Panc1 (cell line): Measurements from ENCODE around the gene EIF5A. TPM values are rescaled to one million over a fixed set of nuclear protein-coding genes. Genes with fewer than 3 reads are reported as not detected.

Source experiments
- ATAC-seq: fragments of 200-7000 bp; cut with Tn5 transposase; 2 replicates; pipeline ENCODE4 v1.9.1; 2020; ENCODE audit warnings: mild to moderate bottlenecking, moderate library complexity
- BruUV-seq: library from RNA; stranded (reverse); fragments of 400-500 nt; replicated peaks from 2 replicates; lab custom pipeline; 2021; lab: Mats Ljungman, UMichigan
- CTCF ChIA-PET: fragments of 300-600 bp; sonication (Branson Sonifier 250); formaldehyde crosslinking; loops from one replicate; lab custom pipeline; 2022; ENCODE audit warnings: antibody characterized with exemption; lab: Charles Lee
- POLR2A ChIA-PET: fragments of 300-600 bp; sonication (Branson Sonifier 250); formaldehyde crosslinking; loops from one replicate; lab custom pipeline; 2022; ENCODE audit warnings: antibody characterized with exemption; lab: Charles Lee
- DNase-seq: peaks from one replicate; pipeline ENCODE4 v3.0.0-alpha.2; 2010; ENCODE audit warnings: low read depth, low spot score
- H3K27ac ChIP-seq: 2 replicates; pipeline ENCODE4 v1.5.1; 2011; ENCODE audit warnings: mild to moderate bottlenecking, low read length, inconsistent platforms
- H3K27me3 ChIP-seq: fragments of 200-500 bp; sonication (Bioruptor generic); 2 replicates; pipeline ENCODE4 v1.6.0; 2014; ENCODE audit warnings: low read length, inconsistent platforms; ENCODE audit not compliant: control insufficient read depth, insufficient read depth
- H3K36me3 ChIP-seq: fragments of 200-500 bp; sonication (Bioruptor generic); 2 replicates; pipeline ENCODE4 v1.5.1; 2014; ENCODE audit warnings: inconsistent platforms, mild to moderate bottlenecking, low read length, moderate library complexity; ENCODE audit not compliant: control insufficient read depth, insufficient read depth
- H3K4me1 ChIP-seq: 2 replicates; pipeline ENCODE4 v1.5.1; 2011; ENCODE audit warnings: inconsistent platforms, mild to moderate bottlenecking, low read length, moderate library complexity; ENCODE audit not compliant: control insufficient read depth, insufficient read depth
- H3K4me3 ChIP-seq, 2 experiments: 2 replicates each; pipeline ENCODE4 v1.5.1; 2011 to 2012; ENCODE audit warnings: low read depth in 2 of 2, low read length in 2 of 2, mild to moderate bottlenecking in 2 of 2, inconsistent platforms in 1 of 2, moderate library complexity in 1 of 2
- H3K9me3 ChIP-seq: fragments of 200-500 bp; sonication (Bioruptor generic); 2 replicates; pipeline ENCODE4 v1.5.1; 2014; ENCODE audit warnings: low read depth, mild to moderate bottlenecking, inconsistent platforms, low read length, moderate library complexity; ENCODE audit not compliant: control insufficient read depth, insufficient read depth
- POLR2AphosphoS5 ChIP-seq: IDR thresholded peaks from 2 replicates; pipeline ENCODE4 v1.6.1; 2012; ENCODE audit warnings: mild to moderate bottlenecking, low read depth, low read length, moderate library complexity
- REST ChIP-seq, 2 experiments: IDR thresholded peaks; 2 replicates each; pipeline ENCODE4 v1.6.1; 2011 to 2012; ENCODE audit warnings: low read depth in 2 of 2, control low read depth in 1 of 2, low read length in 1 of 2, mild to moderate bottlenecking in 1 of 2, moderate library complexity in 1 of 2; ENCODE audit not compliant: insufficient read depth in 1 of 2
- SIN3A ChIP-seq: IDR thresholded peaks from 2 replicates; pipeline ENCODE4 v1.6.1; 2012; ENCODE audit warnings: low read depth, mild to moderate bottlenecking, low read length, moderate library complexity, borderline replicate concordance; ENCODE audit not compliant: insufficient read depth
- TCF7L2 ChIP-seq: IDR thresholded peaks from 2 replicates; pipeline ENCODE4 v1.6.1; 2011; ENCODE audit warnings: mild to moderate bottlenecking, low read depth, low read length, inconsistent platforms
- in situ Hi-C: cut with HindIII; loops from 2 replicates; pipeline ENCODE4 v1.10.0; 2016; ENCODE audit warnings: low sequenced_read_pairs, low pct_unique_long_range_greater_than_20kb
- intact Hi-C: fragments of 100-400 bp; cut with micrococcal nuclease; formaldehyde crosslinking; loops from one replicate; pipeline ENCODE4 v1.10.0; 2022; ENCODE audit not compliant: unreplicated experiment
- total RNA-seq: library from RNA; stranded (reverse); gene quantifications from one replicate; pipeline ENCODE4 v1.2.1, GENCODE V29; 2021; ENCODE audit not compliant: unreplicated experiment
- TF ChIP-seq, protein P1 (sequence below): fragments of 450-650 bp; IDR thresholded peaks from 2 replicates; pipeline ENCODE4 v1.5.1; 2017; ENCODE audit warnings: mild to moderate bottlenecking

Gene EIF5A
- total RNA-seq, 1 experiment from 2014 or later: 728 TPM

DNA sequence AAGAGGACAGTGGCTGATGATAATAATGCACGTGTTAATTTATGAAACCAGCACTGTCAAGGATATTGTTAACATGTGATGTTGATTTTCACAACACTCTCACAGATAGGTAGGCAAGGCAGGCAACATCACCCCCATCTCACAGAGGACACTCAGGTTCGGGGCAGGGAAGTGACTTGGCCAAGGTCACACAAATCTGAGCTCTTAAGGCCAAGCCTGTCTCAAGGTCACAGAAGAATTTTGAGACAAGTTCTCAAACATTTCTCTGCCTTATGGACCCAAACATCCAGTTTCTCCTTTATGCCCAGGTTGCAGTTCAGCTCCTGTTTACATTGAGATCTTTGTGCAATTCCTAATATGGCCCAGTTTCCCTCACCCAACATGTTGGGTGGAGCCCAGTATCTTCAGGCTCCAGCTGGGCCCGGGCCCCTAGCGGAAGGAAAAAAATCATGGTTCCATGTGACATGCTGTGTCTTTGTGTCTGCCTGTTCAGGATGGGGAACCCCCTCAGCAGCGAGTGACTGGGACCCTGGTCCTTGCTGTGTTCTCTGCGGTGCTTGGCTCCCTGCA, 24.6 kb upstream of the EIF5A start:
- no peak for ATAC-seq
- no peaks in the 10 kb centered on the region for H3K9me3 ChIP-seq
- ChIA-PET CTCF (no interaction called here), POLR2A (interaction anchor here (0.5 to 0.7 kb wide), 2 partner anchors 9 to 250 kb away, joined by 4 to 5 read pairs; no protein-coding TSS in a partner anchor)
- H3K36me3 ChIP-seq: no peaks in the 10 kb centered on the region
- intact Hi-C loops: no loop called here
- in situ Hi-C loops: no loop called here
- no peak overlapping the region for H3K4me3 ChIP-seq
- DNase-seq: no peak
- TF ChIP-seq POLR2AphosphoS5 (no peak), REST (IDR thresholded peaks at IDR 0.05; ENCODE audit: insufficient read depth in 1 of 2, low read depth in 2 of 2, low read length in 1 of 2) (no peak), TCF7L2 (no peak)
- TF ChIP-seq, protein P1, sequence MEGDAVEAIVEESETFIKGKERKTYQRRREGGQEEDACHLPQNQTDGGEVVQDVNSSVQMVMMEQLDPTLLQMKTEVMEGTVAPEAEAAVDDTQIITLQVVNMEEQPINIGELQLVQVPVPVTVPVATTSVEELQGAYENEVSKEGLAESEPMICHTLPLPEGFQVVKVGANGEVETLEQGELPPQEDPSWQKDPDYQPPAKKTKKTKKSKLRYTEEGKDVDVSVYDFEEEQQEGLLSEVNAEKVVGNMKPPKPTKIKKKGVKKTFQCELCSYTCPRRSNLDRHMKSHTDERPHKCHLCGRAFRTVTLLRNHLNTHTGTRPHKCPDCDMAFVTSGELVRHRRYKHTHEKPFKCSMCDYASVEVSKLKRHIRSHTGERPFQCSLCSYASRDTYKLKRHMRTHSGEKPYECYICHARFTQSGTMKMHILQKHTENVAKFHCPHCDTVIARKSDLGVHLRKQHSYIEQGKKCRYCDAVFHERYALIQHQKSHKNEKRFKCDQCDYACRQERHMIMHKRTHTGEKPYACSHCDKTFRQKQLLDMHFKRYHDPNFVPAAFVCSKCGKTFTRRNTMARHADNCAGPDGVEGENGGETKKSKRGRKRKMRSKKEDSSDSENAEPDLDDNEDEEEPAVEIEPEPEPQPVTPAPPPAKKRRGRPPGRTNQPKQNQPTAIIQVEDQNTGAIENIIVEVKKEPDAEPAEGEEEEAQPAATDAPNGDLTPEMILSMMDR: no peak
- no peak overlapping the region for H3K27ac ChIP-seq
- no peaks in the 10 kb centered on the region for H3K4me1 ChIP-seq
- no peaks in the 10 kb centered on the region for H3K27me3 ChIP-seq
- no TSS peak for BruUV-seq

DNA sequence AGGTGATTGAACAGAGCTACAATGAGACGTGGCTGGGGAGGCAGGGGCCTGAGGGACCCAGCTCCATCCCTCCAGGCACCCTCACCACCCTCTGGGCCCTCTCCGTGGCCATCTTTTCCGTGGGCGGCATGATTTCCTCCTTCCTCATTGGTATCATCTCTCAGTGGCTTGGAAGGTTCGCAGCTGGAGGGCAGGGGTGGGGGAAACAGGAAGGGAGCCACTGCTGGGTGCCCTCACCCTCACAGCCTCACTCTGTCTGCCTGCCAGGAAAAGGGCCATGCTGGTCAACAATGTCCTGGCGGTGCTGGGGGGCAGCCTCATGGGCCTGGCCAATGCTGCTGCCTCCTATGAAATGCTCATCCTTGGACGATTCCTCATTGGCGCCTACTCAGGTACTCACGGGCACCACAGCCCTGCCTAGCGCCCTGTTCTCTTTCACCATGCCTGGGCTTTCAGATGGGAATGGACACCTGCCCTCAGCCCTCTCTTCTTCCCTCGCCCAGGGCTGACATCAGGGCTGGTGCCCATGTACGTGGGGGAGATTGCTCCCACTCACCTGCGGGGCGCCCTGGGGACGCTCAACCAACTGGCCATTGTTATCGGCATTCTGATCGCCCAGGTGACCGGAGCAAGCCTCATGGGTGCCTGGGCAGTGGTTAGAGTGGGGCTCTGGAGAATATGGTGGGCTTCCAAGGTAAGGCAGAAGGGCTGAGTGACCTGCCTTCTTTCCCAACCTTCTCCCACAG, 23.8 kb upstream of the EIF5A start:
- in situ Hi-C loops: no loop called here
- no peaks in the 10 kb centered on the region for H3K9me3 ChIP-seq
- intact Hi-C loops: no loop called here
- BruUV-seq: no TSS peak
- no peaks in the 10 kb centered on the region for H3K27me3 ChIP-seq
- CTCF ChIA-PET: no interaction called here
- H3K36me3 ChIP-seq: no peaks in the 10 kb centered on the region
- H3K4me1 ChIP-seq: no peaks in the 10 kb centered on the region
- H3K27ac ChIP-seq: no peak overlapping the region
- no peak for DNase-seq
- no peak for ATAC-seq
- POLR2A ChIA-PET: no interaction called here
- TF ChIP-seq REST (IDR thresholded peaks at IDR 0.05; ENCODE audit: insufficient read depth in 1 of 2, low read depth in 2 of 2, low read length in 1 of 2) (no peak), POLR2AphosphoS5 (no peak), TCF7L2 (no peak), SIN3A (no peak)
- TF ChIP-seq, protein P1: no peak
- no peak overlapping the region for H3K4me3 ChIP-seq
